ENCODE measurements around the gene ZNF547.

DNA sequence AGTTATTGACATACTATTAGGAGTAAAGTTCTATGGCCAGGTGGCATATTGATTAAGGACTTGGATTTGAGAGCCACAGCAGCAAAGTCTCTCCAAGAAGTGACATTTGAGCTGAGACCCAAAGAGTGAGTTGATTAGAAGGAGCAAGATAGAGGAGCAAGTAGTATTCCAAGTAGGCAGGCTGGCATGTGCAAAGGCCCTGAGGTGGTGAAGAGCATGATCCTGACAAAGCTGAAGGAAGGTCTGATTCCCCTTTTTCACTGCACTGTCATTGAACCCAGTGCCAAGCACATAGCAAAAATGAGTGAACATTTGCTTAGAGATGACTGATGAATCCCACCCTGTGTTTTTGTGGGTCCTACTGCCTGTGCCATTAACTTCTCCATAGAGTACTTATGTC, 38.4 kb upstream of the ZNF547 start:
- no peak for TF ChIP-seq EZH2phosphoT487 (IDR thresholded peaks at IDR 0.05; ENCODE audit: borderline replicate concordance)
- TF ChIP-seq, protein P1, sequence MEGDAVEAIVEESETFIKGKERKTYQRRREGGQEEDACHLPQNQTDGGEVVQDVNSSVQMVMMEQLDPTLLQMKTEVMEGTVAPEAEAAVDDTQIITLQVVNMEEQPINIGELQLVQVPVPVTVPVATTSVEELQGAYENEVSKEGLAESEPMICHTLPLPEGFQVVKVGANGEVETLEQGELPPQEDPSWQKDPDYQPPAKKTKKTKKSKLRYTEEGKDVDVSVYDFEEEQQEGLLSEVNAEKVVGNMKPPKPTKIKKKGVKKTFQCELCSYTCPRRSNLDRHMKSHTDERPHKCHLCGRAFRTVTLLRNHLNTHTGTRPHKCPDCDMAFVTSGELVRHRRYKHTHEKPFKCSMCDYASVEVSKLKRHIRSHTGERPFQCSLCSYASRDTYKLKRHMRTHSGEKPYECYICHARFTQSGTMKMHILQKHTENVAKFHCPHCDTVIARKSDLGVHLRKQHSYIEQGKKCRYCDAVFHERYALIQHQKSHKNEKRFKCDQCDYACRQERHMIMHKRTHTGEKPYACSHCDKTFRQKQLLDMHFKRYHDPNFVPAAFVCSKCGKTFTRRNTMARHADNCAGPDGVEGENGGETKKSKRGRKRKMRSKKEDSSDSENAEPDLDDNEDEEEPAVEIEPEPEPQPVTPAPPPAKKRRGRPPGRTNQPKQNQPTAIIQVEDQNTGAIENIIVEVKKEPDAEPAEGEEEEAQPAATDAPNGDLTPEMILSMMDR (IDR thresholded peaks at IDR 0.05 in 2 of 3, conservative IDR thresholded peaks at IDR 0.05 in 1 of 3; ENCODE audit: borderline replicate concordance in 1 of 3, insufficient read depth in 1 of 3, low read depth in 2 of 3, low read length in 2 of 3): no peak
- TF ChIP-seq FOSL1 (IDR thresholded peaks at IDR 0.05; ENCODE audit: low read depth): no peak
- TF ChIP-seq POLR2A (IDR thresholded peaks at IDR 0.05; ENCODE audit: borderline replicate concordance, extremely low read depth, insufficient read depth, insufficient read length): no peak
- no peak for TF ChIP-seq EZH2 (IDR thresholded peaks at IDR 0.05)
- TF ChIP-seq POLR2AphosphoS5 (IDR thresholded peaks at IDR 0.05; ENCODE audit: low read depth, low read length): no peak
- TF ChIP-seq, protein P2, sequence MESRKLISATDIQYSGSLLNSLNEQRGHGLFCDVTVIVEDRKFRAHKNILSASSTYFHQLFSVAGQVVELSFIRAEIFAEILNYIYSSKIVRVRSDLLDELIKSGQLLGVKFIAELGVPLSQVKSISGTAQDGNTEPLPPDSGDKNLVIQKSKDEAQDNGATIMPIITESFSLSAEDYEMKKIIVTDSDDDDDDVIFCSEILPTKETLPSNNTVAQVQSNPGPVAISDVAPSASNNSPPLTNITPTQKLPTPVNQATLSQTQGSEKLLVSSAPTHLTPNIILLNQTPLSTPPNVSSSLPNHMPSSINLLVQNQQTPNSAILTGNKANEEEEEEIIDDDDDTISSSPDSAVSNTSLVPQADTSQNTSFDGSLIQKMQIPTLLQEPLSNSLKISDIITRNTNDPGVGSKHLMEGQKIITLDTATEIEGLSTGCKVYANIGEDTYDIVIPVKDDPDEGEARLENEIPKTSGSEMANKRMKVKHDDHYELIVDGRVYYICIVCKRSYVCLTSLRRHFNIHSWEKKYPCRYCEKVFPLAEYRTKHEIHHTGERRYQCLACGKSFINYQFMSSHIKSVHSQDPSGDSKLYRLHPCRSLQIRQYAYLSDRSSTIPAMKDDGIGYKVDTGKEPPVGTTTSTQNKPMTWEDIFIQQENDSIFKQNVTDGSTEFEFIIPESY (IDR thresholded peaks at IDR 0.05; ENCODE audit: extremely low read depth, insufficient replicate concordance, low read length): no peak
- no peak for TF ChIP-seq CBX3 (IDR thresholded peaks at IDR 0.05; ENCODE audit: low read depth)
- TF ChIP-seq, protein P3, sequence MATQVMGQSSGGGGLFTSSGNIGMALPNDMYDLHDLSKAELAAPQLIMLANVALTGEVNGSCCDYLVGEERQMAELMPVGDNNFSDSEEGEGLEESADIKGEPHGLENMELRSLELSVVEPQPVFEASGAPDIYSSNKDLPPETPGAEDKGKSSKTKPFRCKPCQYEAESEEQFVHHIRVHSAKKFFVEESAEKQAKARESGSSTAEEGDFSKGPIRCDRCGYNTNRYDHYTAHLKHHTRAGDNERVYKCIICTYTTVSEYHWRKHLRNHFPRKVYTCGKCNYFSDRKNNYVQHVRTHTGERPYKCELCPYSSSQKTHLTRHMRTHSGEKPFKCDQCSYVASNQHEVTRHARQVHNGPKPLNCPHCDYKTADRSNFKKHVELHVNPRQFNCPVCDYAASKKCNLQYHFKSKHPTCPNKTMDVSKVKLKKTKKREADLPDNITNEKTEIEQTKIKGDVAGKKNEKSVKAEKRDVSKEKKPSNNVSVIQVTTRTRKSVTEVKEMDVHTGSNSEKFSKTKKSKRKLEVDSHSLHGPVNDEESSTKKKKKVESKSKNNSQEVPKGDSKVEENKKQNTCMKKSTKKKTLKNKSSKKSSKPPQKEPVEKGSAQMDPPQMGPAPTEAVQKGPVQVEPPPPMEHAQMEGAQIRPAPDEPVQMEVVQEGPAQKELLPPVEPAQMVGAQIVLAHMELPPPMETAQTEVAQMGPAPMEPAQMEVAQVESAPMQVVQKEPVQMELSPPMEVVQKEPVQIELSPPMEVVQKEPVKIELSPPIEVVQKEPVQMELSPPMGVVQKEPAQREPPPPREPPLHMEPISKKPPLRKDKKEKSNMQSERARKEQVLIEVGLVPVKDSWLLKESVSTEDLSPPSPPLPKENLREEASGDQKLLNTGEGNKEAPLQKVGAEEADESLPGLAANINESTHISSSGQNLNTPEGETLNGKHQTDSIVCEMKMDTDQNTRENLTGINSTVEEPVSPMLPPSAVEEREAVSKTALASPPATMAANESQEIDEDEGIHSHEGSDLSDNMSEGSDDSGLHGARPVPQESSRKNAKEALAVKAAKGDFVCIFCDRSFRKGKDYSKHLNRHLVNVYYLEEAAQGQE (IDR thresholded peaks at IDR 0.05; ENCODE audit: low read depth): no peak
- no peak for TF ChIP-seq SIN3A (IDR thresholded peaks at IDR 0.05; ENCODE audit: low read depth)

All from HCT116 (cell line).